GM19099 (cell line): ENCODE results near the gene CDX1.

Source experiments
- POLR2A ChIP-seq: IDR thresholded peaks from 3 replicates; pipeline ENCODE4 v1.6.1; 2011; ENCODE audit warnings: low read depth; ENCODE audit not compliant: insufficient read length; ENCODE audit errors: extremely low read depth

The CDX1 gene

DNA sequence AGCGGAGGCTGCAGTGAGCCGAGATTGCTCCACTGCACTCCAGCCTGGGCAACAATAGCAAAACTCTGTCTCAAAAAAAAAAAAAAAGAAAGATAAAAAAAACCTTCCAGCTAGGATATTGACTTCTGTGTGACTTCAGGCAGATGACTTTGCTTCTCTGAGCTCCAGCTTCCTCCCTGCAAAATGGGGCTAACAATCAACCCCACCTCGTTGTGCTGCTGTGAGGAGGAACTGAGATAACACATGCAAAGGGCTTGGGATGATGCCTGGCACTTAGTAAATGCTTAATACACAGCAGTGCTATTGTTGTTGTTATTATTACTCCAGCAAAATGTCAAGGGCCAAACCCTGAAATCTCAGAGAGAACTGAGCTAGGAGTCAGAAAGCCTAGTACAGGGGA is 3.5 kb upstream of the CDX1 start:
- TF ChIP-seq POLR2A, result no peak

- TF ChIP-seq POLR2A, result no peak
These were observed 3.0 kb upstream of the CDX1 start for GRCh38 chr5:150163547-150164059.

- no peak for TF ChIP-seq POLR2A
These were observed 2.2 kb upstream of the CDX1 start for GRCh38 chr5:150164211-150164980.

DNA sequence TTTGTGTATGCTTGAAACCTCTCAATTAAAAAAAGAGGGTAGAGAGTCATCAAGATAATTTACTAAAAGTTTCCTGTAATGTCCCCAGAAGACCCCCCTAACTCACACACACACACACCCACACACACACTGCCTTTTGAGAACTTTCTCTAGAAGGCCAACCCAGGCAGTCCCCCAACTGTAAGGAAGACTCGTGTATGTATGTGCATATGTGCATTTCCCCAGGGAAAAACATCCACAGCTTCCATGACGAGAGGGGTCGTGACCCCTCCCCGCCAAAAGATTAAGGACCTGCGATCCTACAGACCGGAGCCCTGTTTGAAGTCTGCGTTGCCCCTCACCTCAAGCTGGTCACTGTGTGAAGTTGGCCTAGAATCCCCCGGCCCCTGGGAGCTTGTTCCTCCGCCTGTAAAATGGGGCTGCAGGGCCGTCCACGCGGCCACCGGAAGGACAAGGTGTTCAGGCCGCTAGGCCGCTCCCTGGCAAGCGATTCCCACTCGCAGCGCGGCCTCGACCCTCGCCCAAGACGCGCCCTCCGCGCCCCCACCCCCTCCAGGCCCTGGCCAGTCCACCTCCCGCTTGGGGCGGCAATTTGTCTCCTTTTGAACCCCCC is 435 bp upstream of the CDX1 start:
- TF ChIP-seq POLR2A, result no peak

GRCh38 chr5:150167512-150167850 is 903 bp downstream of the CDX1 start:
- no peak for TF ChIP-seq POLR2A

DNA sequence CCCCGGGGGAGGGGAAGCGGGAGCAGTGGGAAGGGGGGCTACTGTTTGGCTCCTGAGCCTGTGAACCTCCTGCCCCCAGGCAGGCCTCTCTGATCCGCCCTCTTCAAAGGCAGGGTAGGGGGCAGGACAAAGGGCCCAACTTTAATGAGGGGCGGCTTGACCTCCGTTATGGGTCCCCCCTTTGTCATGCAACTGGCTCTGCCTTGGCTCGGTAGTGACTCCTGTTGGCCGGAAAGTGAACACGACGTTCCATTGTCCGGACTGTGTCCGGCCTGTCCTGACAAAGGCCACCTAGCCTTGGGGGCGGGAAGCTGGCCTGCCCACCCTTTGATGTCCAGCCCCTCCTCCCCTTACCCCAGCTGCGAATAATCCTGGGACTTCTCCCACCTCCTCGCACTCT is 1.3 kb downstream of the CDX1 start:
- no peak for TF ChIP-seq POLR2A

DNA sequence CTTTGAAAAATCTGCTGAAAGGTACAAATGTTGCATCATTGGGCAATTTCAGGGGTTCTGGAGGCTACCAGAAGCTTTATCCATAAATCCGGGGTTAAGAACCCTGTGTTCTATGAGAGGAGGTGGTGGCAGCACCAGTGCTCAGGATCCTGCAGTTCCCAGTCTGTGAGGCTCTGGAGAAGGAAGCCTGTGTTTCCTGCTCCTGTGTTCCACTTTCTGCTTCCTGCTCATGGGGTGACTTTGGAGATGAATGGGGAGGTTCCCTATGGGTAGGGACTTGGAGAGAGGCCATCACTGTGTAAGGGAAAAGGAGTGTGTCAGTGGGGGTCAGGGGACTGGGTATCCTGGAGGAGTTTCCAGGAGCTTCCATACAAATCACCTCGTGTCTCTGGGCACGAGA is 2.3 kb downstream of the CDX1 start:
- no peak for TF ChIP-seq POLR2A

- TF ChIP-seq POLR2A, result no peak
These were observed 5.6 kb downstream of the CDX1 start for GRCh38 chr5:150172145-150172544.

GRCh38 chr5:150172556-150172955 is 6.0 kb downstream of the CDX1 start:
- TF ChIP-seq POLR2A, result no peak

DNA sequence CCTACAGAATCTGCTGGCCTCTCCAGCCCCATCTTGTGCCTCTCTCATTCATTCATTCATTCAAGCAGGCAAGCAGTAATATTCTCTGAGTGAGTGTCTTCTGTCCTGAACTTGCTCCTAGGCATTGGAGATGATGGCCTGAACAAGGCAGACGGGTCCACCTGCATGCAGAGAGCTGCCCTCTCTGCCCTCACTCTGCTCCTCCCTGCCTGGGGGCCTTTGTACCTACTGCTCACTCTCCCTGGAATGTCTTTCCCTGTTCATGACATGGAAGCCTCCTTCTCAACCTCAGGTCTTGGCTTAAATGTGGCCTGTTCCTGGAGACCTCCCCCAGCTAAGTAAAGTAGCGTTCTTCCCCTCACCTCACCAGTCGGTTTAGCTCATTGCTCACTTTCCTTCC is 6.6 kb downstream of the CDX1 start:
- no peak for TF ChIP-seq POLR2A

DNA sequence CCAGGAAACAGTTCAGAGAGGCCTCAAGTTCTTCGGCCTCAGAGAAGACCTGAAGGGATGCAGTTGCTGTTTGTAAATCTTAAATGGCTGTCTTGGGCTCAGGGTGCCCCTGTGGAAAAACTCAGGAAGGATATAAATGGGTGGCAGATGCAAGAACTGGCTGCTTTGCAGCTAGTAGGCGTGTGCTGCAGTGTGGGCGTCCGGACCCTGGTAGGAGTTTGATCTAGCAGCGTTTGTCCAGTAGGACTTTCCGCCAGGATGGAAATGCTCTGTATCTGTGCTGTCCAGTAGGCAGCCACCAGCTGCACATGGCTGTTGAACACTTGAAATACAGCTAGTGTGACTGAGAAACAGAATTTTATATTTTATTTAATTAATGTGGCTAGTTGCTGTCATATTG is 7.7 kb downstream of the CDX1 start:
- no peak for TF ChIP-seq POLR2A

- TF ChIP-seq POLR2A, result no peak
These were observed 8.5 kb downstream of the CDX1 start for GRCh38 chr5:150175076-150175475.

- TF ChIP-seq POLR2A, result no peak
These were observed 9.0 kb downstream of the CDX1 start for GRCh38 chr5:150175536-150175935.

DNA sequence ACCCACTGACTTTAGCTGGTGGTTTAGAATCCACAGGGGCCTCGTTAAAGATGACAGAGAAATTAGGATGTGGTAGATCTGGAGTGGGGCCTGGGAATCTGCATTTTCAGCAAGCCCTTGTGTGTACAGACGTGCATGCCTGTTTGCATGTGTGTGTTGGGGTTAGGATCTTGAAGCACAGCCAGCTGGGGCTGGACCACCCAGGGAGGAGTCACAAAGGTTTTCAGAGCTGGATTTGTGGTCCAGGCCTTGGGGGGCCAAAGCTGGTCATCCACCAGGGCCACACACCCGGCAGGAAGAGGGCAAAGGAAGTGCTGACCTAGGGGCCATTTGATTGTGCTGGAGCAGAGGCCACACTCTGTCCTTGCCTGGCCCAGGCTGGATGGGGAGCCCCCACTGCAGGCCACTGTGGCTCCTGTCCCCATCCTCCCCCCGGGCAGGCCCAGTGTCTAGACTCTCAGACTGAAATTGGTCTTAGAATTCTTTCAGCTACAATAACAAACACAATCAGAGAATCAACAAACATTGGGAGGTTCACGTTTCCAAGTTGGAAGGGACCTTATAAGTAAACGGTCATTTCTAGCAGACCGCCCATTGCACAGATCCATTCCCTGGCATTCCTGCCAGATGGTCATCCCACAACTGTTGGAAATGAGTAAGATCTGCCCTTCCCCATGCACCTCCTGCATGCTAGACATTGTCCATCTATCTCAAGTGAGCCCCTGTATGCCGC is 10.3 kb downstream of the CDX1 start:
- no peak for TF ChIP-seq POLR2A

DNA sequence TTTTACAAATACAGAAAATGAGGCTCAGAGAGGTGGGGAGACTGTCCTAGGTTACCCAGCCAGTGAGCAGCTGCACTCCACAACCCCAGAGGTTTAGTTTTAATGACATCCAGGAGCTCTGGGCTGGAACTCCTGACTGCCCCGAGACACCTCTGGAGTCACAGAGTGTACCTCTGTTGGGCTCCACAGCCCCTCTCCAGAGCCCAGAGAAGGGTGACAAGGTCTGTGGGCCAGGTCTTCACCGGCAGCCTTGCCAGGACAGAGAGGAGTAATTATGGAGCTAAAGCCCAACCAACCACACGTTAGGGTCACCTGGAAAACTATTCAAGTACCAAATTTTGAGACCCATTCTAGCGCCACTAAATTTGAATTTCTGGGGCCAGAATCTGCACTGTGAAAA is 11.1 kb downstream of the CDX1 start:
- no peak for TF ChIP-seq POLR2A

GRCh38 chr5:150178262-150178661 is 11.7 kb downstream of the CDX1 start:
- TF ChIP-seq POLR2A, result no peak
